ENCODE data around the gene NKX1-2.

Gene NKX1-2

GRCh38 chr10:124402273-124402672 is 47.6 kb downstream of the NKX1-2 start:
- H3K4me3 ChIP-seq, result no peak overlapping the region
- TF ChIP-seq Cebpa-rat (IDR thresholded peaks at IDR 0.05), result no peak
- no peaks in the 10 kb centered on the region for H3K27me3 ChIP-seq
- no peak overlapping the region for H3K9ac ChIP-seq
- no peaks in the 10 kb centered on the region for H4K20me1 ChIP-seq
- H3K27ac ChIP-seq, result no peak overlapping the region
- peaks cover 13% of the 10 kb centered on the region for H3K4me1 ChIP-seq
- peaks cover 81% of the 10 kb centered on the region for H3K36me3 ChIP-seq
- H3K4me2 ChIP-seq, result no peak overlapping the region
- H3K9me3 ChIP-seq, result no peaks in the 10 kb centered on the region

GRCh38 chr10:124401633-124402032 is 48.2 kb downstream of the NKX1-2 start:
- H3K9ac ChIP-seq, result no peak overlapping the region
- no peaks in the 10 kb centered on the region for H4K20me1 ChIP-seq
- no peak overlapping the region for H3K4me2 ChIP-seq
- H3K4me3 ChIP-seq, result no peak overlapping the region
- no peak overlapping the region for H3K27ac ChIP-seq
- H3K27me3 ChIP-seq, result no peaks in the 10 kb centered on the region
- H3K4me1 ChIP-seq, result peaks cover 13% of the 10 kb centered on the region
- TF ChIP-seq Cebpa-rat (IDR thresholded peaks at IDR 0.05), result no peak
- H3K36me3 ChIP-seq, result peaks cover 79% of the 10 kb centered on the region
- no peaks in the 10 kb centered on the region for H3K9me3 ChIP-seq

Data from BLaER1 (cell line).